Thoracic aorta (tissue), 2 donors: Measurements from ENCODE around the gene AP1S3. TPM values are rescaled to one million over a fixed set of nuclear protein-coding genes. Genes with fewer than 3 reads are reported as not detected.
A peak's percentile ranks its signal among the peaks of the same experiment; 100 is the strongest.

Experiments
- ATAC-seq: fragments of 150-250 bp; one replicate; pipeline ENCODE4 v1.8.0; 2017; ENCODE audit warnings: low read depth; ENCODE audit not compliant: insufficient number of reproducible peaks, low FRiP score
- DNase-seq: peaks from one replicate; pipeline ENCODE4 v3.0.0-alpha.2; 2020; ENCODE audit warnings: low spot score
- H3K27ac ChIP-seq, 2 donors: fragments of 200-600 bp; sonication (generic); 1 replicate in 1 of 2; 2 replicates in 1 of 2; pipeline ENCODE4 v1.5.1; 2016; ENCODE audit warnings: mild to moderate bottlenecking in 2 of 2, moderate library complexity in 2 of 2
- H3K27me3 ChIP-seq: fragments of 200-600 bp; sonication (generic); replicated peaks from 2 replicates; pipeline ENCODE4 v1.6.0; 2016; ENCODE audit warnings: mild to moderate bottlenecking; ENCODE audit not compliant: insufficient read depth
- H3K36me3 ChIP-seq: fragments of 200-600 bp; sonication (generic); one replicate; pipeline ENCODE4 v1.5.1; 2016
- H3K4me1 ChIP-seq, 2 donors: fragments of 200-600 bp; sonication (generic); 1 replicate in 1 of 2; 2 replicates in 1 of 2; pipeline versions ENCODE4 v1.5.1 to v1.6.0; 2016; ENCODE audit warnings: low read depth in 2 of 2, mild to moderate bottlenecking in 1 of 2; ENCODE audit not compliant: control insufficient read depth in 1 of 2
- H3K4me3 ChIP-seq: fragments of 200-600 bp; sonication (generic); 2 replicates; pipeline ENCODE4 v1.5.1; 2016; ENCODE audit warnings: mild to moderate bottlenecking
- H3K9me3 ChIP-seq: fragments of 200-600 bp; sonication (generic); 2 replicates; pipeline ENCODE4 v1.5.1; 2016
- CTCF ChIP-seq: fragments of 200-600 bp; sonication (generic); IDR thresholded peaks from one replicate; pipeline ENCODE4 v1.5.1; 2019; ENCODE audit warnings: antibody characterized with exemption
- total RNA-seq, 2 donors: library from RNA; depleted of rRNA; stranded (reverse); fragments of >200 nt; gene quantifications; one replicate each; pipeline versions ENCODE4 v1.1.0 to v1.2.3, GENCODE V29; 2016

AP1S3 gene
- total RNA-seq, 2 donors from 2014 or later: 0.95 to 3.0 TPM

GRCh38 chr2:223805008-223805407 lies 32.4 kb downstream of the AP1S3 start:
- no peak overlapping the region for H3K4me3 ChIP-seq
- H3K36me3 ChIP-seq: no peaks in the 10 kb centered on the region
- no peaks in the 10 kb centered on the region for H3K27me3 ChIP-seq
- ATAC-seq (no peak), DNase-seq (no peak)
- no peak overlapping the region for H3K27ac ChIP-seq
- no peaks in the 10 kb centered on the region for H3K9me3 ChIP-seq
- TF ChIP-seq CTCF: no peak
- peaks cover 0 to 3% of the 10 kb centered on the region in 2 donors for H3K4me1 ChIP-seq

- H3K4me1 ChIP-seq: peaks cover 7 to 14% of the 10 kb centered on the region in 2 donors
- DNase-seq: no peak
- H3K27ac ChIP-seq: no peak overlapping the region
- TF ChIP-seq CTCF: no peak
- H3K9me3 ChIP-seq: no peaks in the 10 kb centered on the region
- no peaks in the 10 kb centered on the region for H3K27me3 ChIP-seq
- H3K36me3 ChIP-seq: no peaks in the 10 kb centered on the region
- no peak for ATAC-seq
- H3K4me3 ChIP-seq: no peak overlapping the region
Observed at GRCh38 chr2:223801736-223802135, 35.6 kb downstream of the AP1S3 start.

- no peaks in the 10 kb centered on the region for H3K27me3 ChIP-seq
- H3K27ac ChIP-seq: no peak overlapping the region
- no peaks in the 10 kb centered on the region for H3K9me3 ChIP-seq
- no peak for TF ChIP-seq CTCF
- H3K4me3 ChIP-seq: no peak overlapping the region
- DNase-seq (no peak), ATAC-seq (no peak)
- no peaks in the 10 kb centered on the region for H3K36me3 ChIP-seq
- peaks cover 7 to 13% of the 10 kb centered on the region in 2 donors for H3K4me1 ChIP-seq
Observed at GRCh38 chr2:223800908-223801307, 36.5 kb downstream of the AP1S3 start.

- peaks cover 7 to 11% of the 10 kb centered on the region in 2 donors for H3K4me1 ChIP-seq
- no peak for ATAC-seq
- no peak overlapping the region for H3K4me3 ChIP-seq
- no peaks in the 10 kb centered on the region for H3K36me3 ChIP-seq
- peak; percentile 67 for TF ChIP-seq CTCF
- no peak overlapping the region for H3K27ac ChIP-seq
- H3K27me3 ChIP-seq: no peaks in the 10 kb centered on the region
- DNase-seq: no peak
- H3K9me3 ChIP-seq: no peaks in the 10 kb centered on the region
Observed at GRCh38 chr2:223797811-223798721, 39.3 kb downstream of the AP1S3 start.

GRCh38 chr2:223797037-223797436 lies 40.3 kb downstream of the AP1S3 start:
- Histone ChIP-seq H3K27ac (no peak overlapping the region), H3K9me3 (no peaks in the 10 kb centered on the region), H3K4me1 (peaks cover 7 to 11% of the 10 kb centered on the region in 2 donors), H3K36me3 (no peaks in the 10 kb centered on the region), H3K4me3 (no peak overlapping the region), H3K27me3 (no peaks in the 10 kb centered on the region)
- ATAC-seq: peak; percentile 22
- no peak for TF ChIP-seq CTCF
- DNase-seq: no peak
